Lower lobe of right lung (tissue), 2 donors: ENCODE data around the gene CTNNB1. TPM values are rescaled to one million over a fixed set of nuclear protein-coding genes. Genes with fewer than 3 reads are reported as not detected.
A peak's percentile ranks its signal among the peaks of the same experiment; 100 is the strongest.

ENCODE experiments used
- ATAC-seq, 2 donors: fragments of 200-7000 bp; cut with Tn5 transposase; one replicate each; pipeline ENCODE4 v1.9.1; 2020 to 2022; ENCODE audit warnings: mild to moderate bottlenecking in 2 of 2, moderate library complexity in 2 of 2
- DNase-seq: peaks from one replicate; pipeline ENCODE4 v3.0.0-alpha.2; 2020
- H3K27ac ChIP-seq: fragments of 200-600 bp; one replicate; pipeline ENCODE4 v1.8.0; 2022
- H3K27me3 ChIP-seq: fragments of 200-600 bp; one replicate; pipeline ENCODE4 v1.8.0; 2022; ENCODE audit warnings: low read depth
- H3K36me3 ChIP-seq: fragments of 200-600 bp; one replicate; pipeline ENCODE4 v1.8.0; 2022; ENCODE audit warnings: mild to moderate bottlenecking
- H3K4me1 ChIP-seq: fragments of 200-600 bp; one replicate; pipeline ENCODE4 v1.8.0; 2022
- H3K4me3 ChIP-seq: fragments of 200-600 bp; one replicate; pipeline ENCODE4 v1.8.0; 2022; ENCODE audit warnings: mild to moderate bottlenecking
- H3K9me3 ChIP-seq: fragments of 200-600 bp; one replicate; pipeline ENCODE4 v1.8.0; 2022
- intact Hi-C: fragments of 100-400 bp; cut with DNase I; formaldehyde crosslinking; loops from one replicate; pipeline ENCODE4 v1.11.0; 2022
- total RNA-seq: library from RNA; stranded (reverse); fragmentation: NEBNext Ultra II Directional; extraction: Animal tissue kit (Norgen Biotek cat#: 25700); gene quantifications from one replicate; pipeline ENCODE4 v1.2.1, GENCODE V29; 2021
- TF ChIP-seq, protein P1 (sequence below): fragments of 200-600 bp; IDR thresholded peaks from one replicate; pipeline ENCODE4 v1.8.0; 2022; ENCODE audit warnings: antibody characterized with exemption, mild to moderate bottlenecking
- donor health status: DM: no; HTN: yes; CAD: no; lungs with severe emphysema.

CTNNB1 gene
- total RNA-seq, 1 donor from 2014 or later: 332 TPM

DNA sequence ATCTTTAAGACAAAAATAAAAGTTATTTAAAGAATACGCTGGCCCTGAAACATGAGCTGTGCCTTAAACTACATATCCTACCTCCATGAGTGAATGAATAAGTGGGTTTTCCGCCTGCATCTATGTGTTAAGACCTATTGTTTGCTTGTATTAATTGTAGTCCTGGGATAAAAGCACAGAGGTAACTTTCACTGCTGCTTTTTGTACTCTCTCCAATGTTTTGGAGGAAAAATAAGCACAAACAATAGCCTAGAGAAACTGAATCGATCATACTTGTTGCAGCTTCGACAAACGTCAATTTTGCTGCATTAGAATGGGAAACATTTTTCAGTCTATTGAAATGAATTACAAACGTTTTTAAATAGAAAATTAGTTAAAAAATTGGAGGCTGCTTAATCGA lies 1.3 kb upstream of the CTNNB1 start:
- TF ChIP-seq, protein P1, sequence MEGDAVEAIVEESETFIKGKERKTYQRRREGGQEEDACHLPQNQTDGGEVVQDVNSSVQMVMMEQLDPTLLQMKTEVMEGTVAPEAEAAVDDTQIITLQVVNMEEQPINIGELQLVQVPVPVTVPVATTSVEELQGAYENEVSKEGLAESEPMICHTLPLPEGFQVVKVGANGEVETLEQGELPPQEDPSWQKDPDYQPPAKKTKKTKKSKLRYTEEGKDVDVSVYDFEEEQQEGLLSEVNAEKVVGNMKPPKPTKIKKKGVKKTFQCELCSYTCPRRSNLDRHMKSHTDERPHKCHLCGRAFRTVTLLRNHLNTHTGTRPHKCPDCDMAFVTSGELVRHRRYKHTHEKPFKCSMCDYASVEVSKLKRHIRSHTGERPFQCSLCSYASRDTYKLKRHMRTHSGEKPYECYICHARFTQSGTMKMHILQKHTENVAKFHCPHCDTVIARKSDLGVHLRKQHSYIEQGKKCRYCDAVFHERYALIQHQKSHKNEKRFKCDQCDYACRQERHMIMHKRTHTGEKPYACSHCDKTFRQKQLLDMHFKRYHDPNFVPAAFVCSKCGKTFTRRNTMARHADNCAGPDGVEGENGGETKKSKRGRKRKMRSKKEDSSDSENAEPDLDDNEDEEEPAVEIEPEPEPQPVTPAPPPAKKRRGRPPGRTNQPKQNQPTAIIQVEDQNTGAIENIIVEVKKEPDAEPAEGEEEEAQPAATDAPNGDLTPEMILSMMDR: no peak
- no peaks in the 10 kb centered on the region for H3K9me3 ChIP-seq
- peak overlapping the region; percentile 95 for H3K27ac ChIP-seq
- ATAC-seq: no peak
- H3K36me3 ChIP-seq: no peaks in the 10 kb centered on the region
- DNase-seq: no peak
- H3K4me1 ChIP-seq: peaks cover 18% of the 10 kb centered on the region
- no peaks in the 10 kb centered on the region for H3K27me3 ChIP-seq
- intact Hi-C loops: no loop called here
- peak overlapping the region; percentile 67 for H3K4me3 ChIP-seq

DNA sequence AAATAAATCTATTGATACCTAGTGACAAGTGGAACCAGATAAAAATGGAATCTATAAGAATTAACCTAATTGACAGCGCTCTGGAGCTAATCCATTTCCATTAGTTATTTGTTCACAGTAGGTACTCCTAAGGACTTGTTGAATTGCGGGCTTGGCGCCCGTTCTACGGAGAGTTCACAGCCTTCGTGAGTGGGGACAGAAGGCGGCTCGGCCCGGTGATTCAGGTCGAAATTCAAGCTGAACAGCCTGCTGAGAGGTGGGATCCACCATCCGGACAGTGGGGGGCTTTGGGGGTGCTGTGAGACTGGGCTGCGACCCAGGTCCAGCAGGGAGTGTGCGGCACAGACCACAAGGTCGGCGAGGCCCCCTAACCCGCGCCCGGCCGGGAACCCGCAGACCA lies 779 bp upstream of the CTNNB1 start:
- H3K4me1 ChIP-seq: peaks cover 23% of the 10 kb centered on the region
- DNase-seq (peak; percentile 65), ATAC-seq (peak; percentile 14 to 36)
- H3K36me3 ChIP-seq: no peaks in the 10 kb centered on the region
- H3K27me3 ChIP-seq: no peaks in the 10 kb centered on the region
- peak overlapping the region; percentile 95 for H3K27ac ChIP-seq
- intact Hi-C loops: no loop called here
- H3K9me3 ChIP-seq: no peaks in the 10 kb centered on the region
- TF ChIP-seq, protein P1: no peak
- H3K4me3 ChIP-seq: peak overlapping the region; percentile 67

GRCh38 chr3:41199866-41200668 lies 762 bp downstream of the CTNNB1 start:
- intact Hi-C loops: no loop called here
- H3K4me3 ChIP-seq: peak overlapping the region; percentile 67
- H3K27ac ChIP-seq: peak overlapping the region; percentile 95
- ATAC-seq: peak; percentile 21 to 31
- TF ChIP-seq, protein P1: no peak
- H3K36me3 ChIP-seq: no peaks in the 10 kb centered on the region
- H3K4me1 ChIP-seq: peaks cover 39% of the 10 kb centered on the region
- H3K27me3 ChIP-seq: no peaks in the 10 kb centered on the region
- peak; percentile 53 for DNase-seq
- H3K9me3 ChIP-seq: no peaks in the 10 kb centered on the region

DNA sequence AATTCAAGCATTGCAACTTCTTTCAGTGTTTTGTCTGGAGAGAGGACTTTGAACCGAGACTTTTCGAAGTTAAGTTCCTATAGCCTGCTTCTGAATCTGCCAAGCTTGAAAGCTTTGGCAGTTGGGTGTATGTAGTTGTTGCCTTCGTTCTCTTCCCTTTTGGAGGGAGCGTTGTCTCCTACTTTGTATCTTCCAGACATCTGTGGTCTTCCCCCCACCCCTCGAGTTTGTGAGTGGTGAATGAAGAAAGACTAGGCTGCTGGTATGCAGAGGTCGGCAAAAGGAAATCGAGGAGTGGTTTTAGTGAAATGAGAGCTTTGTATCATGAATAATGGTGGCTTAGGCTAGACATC lies 1.3 kb downstream of the CTNNB1 start:
- intact Hi-C loops: no loop called here

DNA sequence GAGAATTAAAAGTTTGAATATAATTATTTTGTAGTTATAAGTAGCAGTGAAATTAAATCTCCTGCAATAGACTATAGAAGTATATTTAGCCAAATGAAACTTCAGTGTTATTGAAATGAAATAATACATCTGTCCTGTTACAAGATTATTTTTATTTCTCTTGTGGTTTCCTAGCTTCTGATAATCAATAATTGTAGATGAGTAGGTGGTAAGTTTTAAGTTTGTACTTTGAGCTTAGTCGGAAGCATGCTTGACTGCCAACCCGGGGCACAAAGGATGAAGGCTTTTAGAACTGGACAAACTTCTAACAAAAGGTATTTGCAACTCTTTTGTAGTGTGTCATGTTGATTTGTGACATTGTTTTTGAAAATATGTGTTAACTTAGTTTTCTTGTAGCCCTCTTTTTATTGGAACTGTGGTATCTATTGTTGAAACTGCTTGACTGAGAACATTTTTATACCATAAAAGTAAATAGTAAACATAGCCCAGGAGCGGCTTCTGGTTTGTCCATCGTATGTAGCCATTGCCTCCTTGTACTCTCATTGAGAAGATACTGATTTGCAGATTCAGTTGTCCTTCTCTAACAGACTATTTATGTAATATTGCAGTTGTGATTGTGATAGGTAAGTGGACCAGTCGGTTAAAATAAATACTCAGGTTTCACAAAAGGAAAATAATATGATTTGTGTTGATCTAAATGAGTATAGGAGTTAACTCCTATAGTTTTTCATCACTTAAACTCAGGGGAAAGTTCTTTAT lies 2.9 kb downstream of the CTNNB1 start:
- ATAC-seq (no peak), DNase-seq (no peak)
- TF ChIP-seq, protein P1: no peak
- Histone ChIP-seq H3K36me3 (no peaks in the 10 kb centered on the region), H3K27me3 (no peaks in the 10 kb centered on the region), H3K9me3 (no peaks in the 10 kb centered on the region), H3K4me3 (peak overlapping the region; percentile 67), H3K4me1 (peaks cover 61% of the 10 kb centered on the region), H3K27ac (peak overlapping the region; percentile 95)
- intact Hi-C loops: no loop called here

More for the DNA sequence above, 1.3 kb downstream of the CTNNB1 start:
- no peak for ATAC-seq
- Histone ChIP-seq H3K27me3 (no peaks in the 10 kb centered on the region), H3K4me3 (peak overlapping the region; percentile 67), H3K9me3 (no peaks in the 10 kb centered on the region), H3K36me3 (no peaks in the 10 kb centered on the region), H3K4me1 (peaks cover 44% of the 10 kb centered on the region), H3K27ac (peak overlapping the region; percentile 95)
- no peak for DNase-seq
- TF ChIP-seq, protein P1: no peak
